Activated B cell treated with CpG ODN at 0.5 μM for 24 hours (primary cell): ENCODE data around the gene ZWILCH. TPM values are rescaled to one million over a fixed set of nuclear protein-coding genes. Genes with fewer than 3 reads are reported as not detected.
A peak's percentile ranks its signal among the peaks of the same experiment; 100 is the strongest.
"Not testable (repeated sequence)": the region's sequence is repeated elsewhere in the genome, so short reads cannot be mapped to it uniquely, and the experiment has no call there.

ENCODE experiments used
- ATAC-seq: fragments of 200-7000 bp; cut with Tn5 transposase; one replicate; pipeline ENCODE4 v1.10.0; 2021; ENCODE audit warnings: low read depth, mild to moderate bottlenecking, moderate library complexity
- CTCF ChIA-PET: fragments of 350-600 bp; sonication (Branson Sonifier 250); formaldehyde crosslinking; loops from one replicate; lab custom pipeline; 2021; ENCODE audit warnings: antibody characterized with exemption; lab: Charles Lee
- POLR2A ChIA-PET: fragments of 350-600 bp; sonication (Branson Sonifier 250); formaldehyde crosslinking; loops from one replicate; lab custom pipeline; 2021; ENCODE audit warnings: antibody characterized with exemption; lab: Charles Lee
- DNase-seq: peaks from one replicate; pipeline ENCODE4 v3.0.0; 2022
- H3K27ac Mint-ChIP-seq: one replicate; pipeline ENCODE4 v1.8.0; 2020; ENCODE audit warnings: mixed read lengths
- H3K27me3 Mint-ChIP-seq: one replicate; pipeline ENCODE4 v1.8.0; 2021; ENCODE audit warnings: mixed read lengths
- H3K36me3 Mint-ChIP-seq: one replicate; pipeline ENCODE4 v1.8.0; 2021; ENCODE audit warnings: low read depth, mixed read lengths
- H3K4me1 Mint-ChIP-seq: one replicate; pipeline ENCODE4 v1.8.0; 2021; ENCODE audit warnings: mixed read lengths
- H3K4me3 Mint-ChIP-seq: one replicate; pipeline ENCODE4 v1.8.0; 2020; ENCODE audit warnings: mild to moderate bottlenecking, mixed read lengths
- H3K9me3 Mint-ChIP-seq: one replicate; pipeline ENCODE4 v1.8.0; 2020; ENCODE audit warnings: mixed read lengths
- CTCF ChIP-seq: fragments of 200-600 bp; IDR thresholded peaks from one replicate; pipeline ENCODE4 v1.8.0; 2022; ENCODE audit warnings: antibody characterized with exemption, mild to moderate bottlenecking
- intact Hi-C: fragments of 100-400 bp; cut with micrococcal nuclease; formaldehyde crosslinking; loops from one replicate; pipeline ENCODE4 v1.15.1; 2024
- total RNA-seq: library from RNA; stranded (reverse); gene quantifications from 2 replicates; pipeline ENCODE4 v1.2.3, GENCODE V29; 2022

The ZWILCH gene
- 8.4 and 13.7 TPM in 2 replicates for total RNA-seq

- Mint-ChIP-seq H3K9me3 (no peaks in the 10 kb centered on the region), H3K36me3 (peaks cover 58% of the 10 kb centered on the region), H3K27ac (peak within 1 kb of the TSS; percentile 100), H3K4me1 (peaks cover 42% of the 10 kb centered on the region), H3K4me3 (peak within 1 kb of the TSS; percentile 100), H3K27me3 (no peaks in the 10 kb centered on the region)
- intact Hi-C loops, result loop anchor here (1.0 to 10.0 kb wide), 10 partner anchors 7 to 1330 kb away; partner anchors contain the start of genes AAGAB, C15orf61, DIS3L and DPP8
- peak; percentile 85 for ATAC-seq
- POLR2A ChIA-PET, result interaction anchor here (0.5 to 3.5 kb wide), 16 partner anchors 11 to 1931 kb away, joined by 3 to 24 read pairs (median 4); partner anchors contain the start of genes DIS3L, FEM1B, MAP2K1 and RAB11A
- peak; percentile 70 for DNase-seq
- no peak for TF ChIP-seq CTCF
- CTCF ChIA-PET, result no interaction called here
Measured at GRCh38 chr15:66504563-66505429, at the start of gene ZWILCH, which contains the start of gene RPL4. Gene ZWILCH, plus strand, starts transcription at chr15:66505326. Its CDS starts 13 bp downstream, at chr15:66505339. Gene RPL4, minus strand, starts transcription at chr15:66504855. Its CDS starts 65 bp downstream, at chr15:66504790.

GRCh38 chr15:66456211-66456610, 48.9 kb upstream of the ZWILCH start:
- ATAC-seq (no peak), DNase-seq (no peak)
- Mint-ChIP-seq H3K4me1 (peaks cover 10% of the 10 kb centered on the region), H3K9me3 (no peaks in the 10 kb centered on the region), H3K4me3 (no peak overlapping the region), H3K27me3 (no peaks in the 10 kb centered on the region), H3K27ac (no peak overlapping the region), H3K36me3 (peaks cover 22% of the 10 kb centered on the region)
- TF ChIP-seq CTCF, result no peak
- ChIA-PET POLR2A (no interaction called here), CTCF (no interaction called here)
- intact Hi-C loops, result no loop called here

- no peak overlapping the region for H3K27ac Mint-ChIP-seq
- CTCF ChIA-PET, result no interaction called here
Measured at GRCh38 chr15:66459818-66460615, 45.1 kb upstream of the ZWILCH start.

GRCh38 chr15:66461294-66461693, 43.8 kb upstream of the ZWILCH start:
- DNase-seq, CTCF ChIA-PET, H3K9me3 Mint-ChIP-seq, H3K27ac Mint-ChIP-seq, intact Hi-C loops, H3K4me3 Mint-ChIP-seq, H3K27me3 Mint-ChIP-seq, ATAC-seq, POLR2A ChIA-PET: not testable (repeated sequence)
- peaks cover 23% of the 10 kb centered on the region for H3K36me3 Mint-ChIP-seq
- peaks cover 15% of the 10 kb centered on the region for H3K4me1 Mint-ChIP-seq

More at GRCh38 chr15:66459818-66460615, 45.1 kb upstream of the ZWILCH start:
- intact Hi-C loops, result no loop called here
- no peak overlapping the region for H3K4me3 Mint-ChIP-seq
- H3K9me3 Mint-ChIP-seq, result no peaks in the 10 kb centered on the region
- POLR2A ChIA-PET, result interaction anchor here (0.7 kb wide), 1 partner anchor 645 kb away, joined by 3 read pairs; no protein-coding TSS in a partner anchor
- no peaks in the 10 kb centered on the region for H3K27me3 Mint-ChIP-seq
- peaks cover 10% of the 10 kb centered on the region for H3K4me1 Mint-ChIP-seq
- no peak for TF ChIP-seq CTCF
- ATAC-seq (no peak), DNase-seq (no peak)
- peaks cover 23% of the 10 kb centered on the region for H3K36me3 Mint-ChIP-seq

- POLR2A ChIA-PET, result interaction anchor here (0.6 kb wide), 1 partner anchor 1802 kb away, joined by 5 read pairs; no protein-coding TSS in a partner anchor
- H3K36me3 Mint-ChIP-seq, result peaks cover 27% of the 10 kb centered on the region
- H3K4me1 Mint-ChIP-seq, result peaks cover 14% of the 10 kb centered on the region
- CTCF ChIA-PET, result interaction anchor here (0.6 kb wide), 1 partner anchor 66 kb away, joined by 3 read pairs; no protein-coding TSS in a partner anchor
- no peaks in the 10 kb centered on the region for H3K27me3 Mint-ChIP-seq
- no peak overlapping the region for H3K4me3 Mint-ChIP-seq
- no peaks in the 10 kb centered on the region for H3K9me3 Mint-ChIP-seq
- ATAC-seq (no peak), DNase-seq (no peak)
- no peak for TF ChIP-seq CTCF
- intact Hi-C loops, result no loop called here
- no peak overlapping the region for H3K27ac Mint-ChIP-seq
Measured at GRCh38 chr15:66461917-66462316, 43.2 kb upstream of the ZWILCH start.
